OCI-LY7 (cell line): ENCODE results near the gene ACVR1. TPM values are rescaled to one million over a fixed set of nuclear protein-coding genes. Genes with fewer than 3 reads are reported as not detected.

Experiments
- BruUV-seq: library from RNA; stranded (reverse); fragments of 400-500 nt; replicated peaks from 2 replicates; lab custom pipeline; 2021; lab: Mats Ljungman, UMichigan
- CTCF ChIA-PET: fragments of 300-600 bp; sonication (Branson Sonifier 250); formaldehyde crosslinking; loops from one replicate; lab custom pipeline; 2022; ENCODE audit warnings: antibody characterized with exemption; ENCODE audit not compliant: unreplicated experiment; lab: Charles Lee
- POLR2A ChIA-PET: fragments of 300-600 bp; sonication (Branson Sonifier 250); formaldehyde crosslinking; loops from one replicate; lab custom pipeline; 2022; ENCODE audit warnings: antibody characterized with exemption; lab: Charles Lee
- DNase-seq: peaks from one replicate; pipeline ENCODE4 v3.0.0-alpha.2; 2015; ENCODE audit warnings: low spot score
- H2AFZ ChIP-seq: fragments of 200-600 bp; sonication (generic), shearing (Covaris generic); 2 replicates; pipeline ENCODE4 v1.6.1; 2014; ENCODE audit warnings: mild to moderate bottlenecking, antibody characterized with exemption, low read length, moderate library complexity
- H3K27ac ChIP-seq: fragments of 200-600 bp; sonication (generic); 2 replicates; pipeline ENCODE4 v1.5.1; 2014; ENCODE audit warnings: mixed run types, low read depth, mild to moderate bottlenecking, moderate library complexity, low read length, inconsistent platforms; ENCODE audit not compliant: poor library complexity, severe bottlenecking
- H3K36me3 ChIP-seq: fragments of 200-600 bp; sonication (generic); 2 replicates; pipeline ENCODE4 v1.6.1; 2014; ENCODE audit warnings: mild to moderate bottlenecking, antibody characterized with exemption, low read length, moderate library complexity, mixed read lengths; ENCODE audit not compliant: insufficient read depth
- H3K4me1 ChIP-seq: fragments of 200-600 bp; sonication (generic); 2 replicates; pipeline ENCODE4 v1.5.1; 2014; ENCODE audit warnings: mild to moderate bottlenecking, low read length; ENCODE audit not compliant: insufficient read depth, poor library complexity, severe bottlenecking
- H3K4me2 ChIP-seq: fragments of 200-600 bp; sonication (generic); 2 replicates; pipeline ENCODE4 v1.6.1; 2014; ENCODE audit warnings: mild to moderate bottlenecking, low read length
- H3K4me3 ChIP-seq: fragments of 200-600 bp; sonication (generic); 2 replicates; pipeline ENCODE4 v1.5.1; 2014; ENCODE audit warnings: mild to moderate bottlenecking, low read depth, low read length; ENCODE audit not compliant: poor library complexity, severe bottlenecking
- H3K79me2 ChIP-seq: fragments of 200-600 bp; sonication (generic); 2 replicates; pipeline ENCODE4 v1.6.1; 2016; ENCODE audit warnings: low read depth, mild to moderate bottlenecking, low read length, moderate library complexity, mixed read lengths; ENCODE audit not compliant: insufficient read depth
- H3K9me2 ChIP-seq: fragments of 200-600 bp; sonication (generic); 2 replicates; pipeline ENCODE4 v1.6.1; 2016; ENCODE audit warnings: mild to moderate bottlenecking, low read length, mixed read lengths; ENCODE audit not compliant: insufficient read depth
- H3K9me3 ChIP-seq: fragments of 200-600 bp; sonication (generic); 2 replicates; pipeline ENCODE4 v1.6.1; 2014; ENCODE audit warnings: mild to moderate bottlenecking, mixed run types, low read length, mixed read lengths
- H4K20me1 ChIP-seq: fragments of 200-600 bp; sonication (generic); 2 replicates; pipeline ENCODE4 v1.6.1; 2014; ENCODE audit warnings: mild to moderate bottlenecking, antibody characterized with exemption, low read length, moderate library complexity, mixed read lengths; ENCODE audit not compliant: insufficient read depth
- EZH2phosphoT487 ChIP-seq: fragments of 200-600 bp; sonication (generic); IDR thresholded peaks from 2 replicates; pipeline ENCODE4 v1.6.1; 2018; ENCODE audit warnings: low read depth, borderline replicate concordance, mild to moderate bottlenecking, mixed run types, antibody characterized with exemption, low read length, moderate library complexity, mixed read lengths
- intact Hi-C: fragments of 100-400 bp; cut with micrococcal nuclease; formaldehyde crosslinking; loops from one replicate; pipeline ENCODE4 v1.10.0; 2022; ENCODE audit not compliant: unreplicated experiment
- total RNA-seq, 2 experiments: library from RNA; depleted of rRNA in 1 of 2; stranded (reverse); fragments of >200 nt in 1 of 2; shearing (Covaris generic) in 1 of 2; gene quantifications; 2 replicates each; pipeline ENCODE4 v1.2.3, GENCODE V29; 2014 to 2022
- TF ChIP-seq, protein P1 (sequence below): fragments of 200-600 bp; sonication (generic); conservative IDR thresholded peaks from 2 replicates; pipeline ENCODE4 v1.5.1; 2014; ENCODE audit warnings: mild to moderate bottlenecking, antibody characterized with exemption, low read length, moderate library complexity, mixed read lengths

ACVR1 gene
- total RNA-seq, 2 experiments from 2014 or later, result 0.13 to 3.9 TPM

DNA sequence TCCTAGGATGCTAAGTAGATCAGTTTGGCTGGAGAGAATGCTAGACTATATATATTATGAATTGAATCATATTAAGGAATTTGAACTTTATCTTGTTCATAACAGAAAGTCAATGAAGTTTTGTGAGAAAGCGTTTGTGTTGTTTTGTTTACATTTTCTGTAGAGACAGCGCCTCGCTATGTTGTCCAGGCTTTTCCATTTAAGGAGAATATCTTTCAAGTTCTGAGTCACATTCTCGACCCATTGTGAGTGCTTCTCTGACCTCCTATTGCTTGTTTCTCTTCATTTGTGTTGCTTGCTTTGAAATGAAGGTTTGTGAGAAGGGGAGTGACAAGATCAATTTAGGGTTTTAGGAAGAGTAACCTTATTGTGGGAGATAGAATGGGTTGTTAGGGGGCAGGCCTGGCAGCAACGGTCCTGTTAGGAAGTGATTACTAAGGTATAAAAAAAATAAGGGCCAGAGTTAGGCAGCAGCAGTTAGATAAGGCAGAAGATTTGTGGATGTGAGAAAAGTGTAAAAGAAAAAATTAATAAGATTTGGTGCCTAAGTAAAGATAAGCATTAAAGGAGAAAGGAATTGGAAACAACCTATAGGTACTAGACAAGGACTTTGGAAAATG is 47.6 kb upstream of the ACVR1 start:
- Histone ChIP-seq H3K9me3 (no peaks in the 10 kb centered on the region), H4K20me1 (no peaks in the 10 kb centered on the region), H3K4me2 (no peak overlapping the region), H3K9me2 (no peaks in the 10 kb centered on the region), H3K27ac (no peak overlapping the region), H3K4me1 (no peaks in the 10 kb centered on the region), H3K36me3 (no peaks in the 10 kb centered on the region), H3K79me2 (no peaks in the 10 kb centered on the region), H3K4me3 (no peak overlapping the region), H2AFZ (no peak overlapping the region)
- TF ChIP-seq, protein P1, sequence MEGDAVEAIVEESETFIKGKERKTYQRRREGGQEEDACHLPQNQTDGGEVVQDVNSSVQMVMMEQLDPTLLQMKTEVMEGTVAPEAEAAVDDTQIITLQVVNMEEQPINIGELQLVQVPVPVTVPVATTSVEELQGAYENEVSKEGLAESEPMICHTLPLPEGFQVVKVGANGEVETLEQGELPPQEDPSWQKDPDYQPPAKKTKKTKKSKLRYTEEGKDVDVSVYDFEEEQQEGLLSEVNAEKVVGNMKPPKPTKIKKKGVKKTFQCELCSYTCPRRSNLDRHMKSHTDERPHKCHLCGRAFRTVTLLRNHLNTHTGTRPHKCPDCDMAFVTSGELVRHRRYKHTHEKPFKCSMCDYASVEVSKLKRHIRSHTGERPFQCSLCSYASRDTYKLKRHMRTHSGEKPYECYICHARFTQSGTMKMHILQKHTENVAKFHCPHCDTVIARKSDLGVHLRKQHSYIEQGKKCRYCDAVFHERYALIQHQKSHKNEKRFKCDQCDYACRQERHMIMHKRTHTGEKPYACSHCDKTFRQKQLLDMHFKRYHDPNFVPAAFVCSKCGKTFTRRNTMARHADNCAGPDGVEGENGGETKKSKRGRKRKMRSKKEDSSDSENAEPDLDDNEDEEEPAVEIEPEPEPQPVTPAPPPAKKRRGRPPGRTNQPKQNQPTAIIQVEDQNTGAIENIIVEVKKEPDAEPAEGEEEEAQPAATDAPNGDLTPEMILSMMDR, result no peak
- TF ChIP-seq EZH2phosphoT487, result no peak
- BruUV-seq, result no TSS peak
- intact Hi-C loops, result no loop called here
- no peak for DNase-seq
- ChIA-PET POLR2A (no interaction called here), CTCF (no interaction called here)

DNA sequence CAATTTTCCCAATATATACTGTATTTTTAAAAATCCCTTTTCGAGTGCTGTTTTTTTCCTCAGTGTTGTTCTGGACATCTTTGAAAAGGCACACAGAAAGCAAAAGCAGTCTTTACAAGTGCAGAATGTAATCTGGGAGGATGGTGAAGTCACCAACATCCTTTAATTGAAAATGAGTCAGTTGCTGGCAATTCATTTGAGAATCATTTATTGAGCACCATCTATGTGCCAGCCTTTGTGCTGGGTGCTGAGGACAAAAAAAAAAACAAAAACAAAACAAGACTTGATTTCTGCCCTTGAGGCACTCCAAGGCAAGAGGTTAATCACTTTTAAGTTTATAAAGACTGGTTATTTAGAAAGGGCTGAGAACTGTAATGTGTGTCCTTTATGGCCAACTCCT is 46.7 kb upstream of the ACVR1 start:
- Histone ChIP-seq H3K4me2 (no peak overlapping the region), H3K4me1 (no peaks in the 10 kb centered on the region), H3K27ac (no peak overlapping the region), H2AFZ (no peak overlapping the region), H4K20me1 (no peaks in the 10 kb centered on the region), H3K4me3 (no peak overlapping the region), H3K9me3 (no peaks in the 10 kb centered on the region), H3K36me3 (no peaks in the 10 kb centered on the region), H3K9me2 (no peaks in the 10 kb centered on the region), H3K79me2 (no peaks in the 10 kb centered on the region)
- no peak for DNase-seq
- CTCF ChIA-PET, result no interaction called here
- no TSS peak for BruUV-seq
- intact Hi-C loops, result no loop called here
- POLR2A ChIA-PET, result no interaction called here
- no peak for TF ChIP-seq EZH2phosphoT487

GRCh38 chr2:157922336-157922735 is 46.2 kb upstream of the ACVR1 start:
- H3K4me2 ChIP-seq, result no peak overlapping the region
- intact Hi-C loops, result no loop called here
- no peaks in the 10 kb centered on the region for H3K9me2 ChIP-seq
- H3K4me3 ChIP-seq, result no peak overlapping the region
- H3K4me1 ChIP-seq, result no peaks in the 10 kb centered on the region
- H3K36me3 ChIP-seq, result no peaks in the 10 kb centered on the region
- H4K20me1 ChIP-seq, result no peaks in the 10 kb centered on the region
- ChIA-PET POLR2A (no interaction called here), CTCF (no interaction called here)
- no peaks in the 10 kb centered on the region for H3K79me2 ChIP-seq
- TF ChIP-seq, protein P1, result no peak
- TF ChIP-seq EZH2phosphoT487, result no peak
- no peak overlapping the region for H2AFZ ChIP-seq
- DNase-seq, result no peak
- BruUV-seq, result no TSS peak
- H3K9me3 ChIP-seq, result no peaks in the 10 kb centered on the region
- H3K27ac ChIP-seq, result no peak overlapping the region
